ENCODE results near the gene VEPH1. TPM values are rescaled to one million over a fixed set of nuclear protein-coding genes. Genes with fewer than 3 reads are reported as not detected.

The VEPH1 gene
- total RNA-seq, 1 experiment from 2014 or later = 0.51 TPM

DNA sequence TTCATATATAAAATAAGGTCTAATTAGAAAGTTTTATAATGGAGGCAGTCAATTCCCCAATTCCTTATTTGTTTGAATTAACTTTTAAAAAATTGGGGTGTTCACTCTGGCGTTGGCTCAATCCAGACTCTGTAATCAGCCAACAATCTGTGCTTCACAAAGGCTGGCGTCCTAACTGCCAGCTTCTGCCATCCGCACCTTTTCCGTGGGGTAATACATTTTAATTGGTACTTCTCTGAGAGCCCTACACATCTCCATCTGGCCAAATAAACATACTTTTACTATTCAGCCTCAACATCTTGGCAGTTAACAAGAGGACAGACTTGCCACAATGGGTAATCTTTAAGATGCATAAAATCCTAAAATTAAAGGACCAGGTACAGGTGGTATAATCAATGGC lies 218.1 kb downstream of the VEPH1 start:
- BruUV-seq (replicated peaks) = no TSS peak
- no peak for DNase-seq (ENCODE audit: low read depth, low spot score)
- Histone ChIP-seq H3K27ac (ENCODE audit: low read length) (no peak overlapping the region), H3K27me3 (ENCODE audit: control insufficient read depth, insufficient read depth, low read length) (no peaks in the 10 kb centered on the region), H3K4me3 (ENCODE audit: low read depth in 2 of 2, low read length in 2 of 2) (no peak overlapping the region), H3K4me1 (ENCODE audit: control insufficient read depth, insufficient read depth, low read length) (no peaks in the 10 kb centered on the region), H3K36me3 (ENCODE audit: control insufficient read depth, insufficient read depth, low read length) (no peaks in the 10 kb centered on the region), H3K9me3 (ENCODE audit: control insufficient read depth, insufficient read depth, low read depth, low read length) (no peaks in the 10 kb centered on the region)
- TF ChIP-seq SIN3A (IDR thresholded peaks at IDR 0.05; ENCODE audit: borderline replicate concordance, insufficient read depth, low read depth, low read length) = no peak
- TF ChIP-seq, protein P1, sequence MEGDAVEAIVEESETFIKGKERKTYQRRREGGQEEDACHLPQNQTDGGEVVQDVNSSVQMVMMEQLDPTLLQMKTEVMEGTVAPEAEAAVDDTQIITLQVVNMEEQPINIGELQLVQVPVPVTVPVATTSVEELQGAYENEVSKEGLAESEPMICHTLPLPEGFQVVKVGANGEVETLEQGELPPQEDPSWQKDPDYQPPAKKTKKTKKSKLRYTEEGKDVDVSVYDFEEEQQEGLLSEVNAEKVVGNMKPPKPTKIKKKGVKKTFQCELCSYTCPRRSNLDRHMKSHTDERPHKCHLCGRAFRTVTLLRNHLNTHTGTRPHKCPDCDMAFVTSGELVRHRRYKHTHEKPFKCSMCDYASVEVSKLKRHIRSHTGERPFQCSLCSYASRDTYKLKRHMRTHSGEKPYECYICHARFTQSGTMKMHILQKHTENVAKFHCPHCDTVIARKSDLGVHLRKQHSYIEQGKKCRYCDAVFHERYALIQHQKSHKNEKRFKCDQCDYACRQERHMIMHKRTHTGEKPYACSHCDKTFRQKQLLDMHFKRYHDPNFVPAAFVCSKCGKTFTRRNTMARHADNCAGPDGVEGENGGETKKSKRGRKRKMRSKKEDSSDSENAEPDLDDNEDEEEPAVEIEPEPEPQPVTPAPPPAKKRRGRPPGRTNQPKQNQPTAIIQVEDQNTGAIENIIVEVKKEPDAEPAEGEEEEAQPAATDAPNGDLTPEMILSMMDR (IDR thresholded peaks at IDR 0.05) = no peak
- TF ChIP-seq, protein P2, sequence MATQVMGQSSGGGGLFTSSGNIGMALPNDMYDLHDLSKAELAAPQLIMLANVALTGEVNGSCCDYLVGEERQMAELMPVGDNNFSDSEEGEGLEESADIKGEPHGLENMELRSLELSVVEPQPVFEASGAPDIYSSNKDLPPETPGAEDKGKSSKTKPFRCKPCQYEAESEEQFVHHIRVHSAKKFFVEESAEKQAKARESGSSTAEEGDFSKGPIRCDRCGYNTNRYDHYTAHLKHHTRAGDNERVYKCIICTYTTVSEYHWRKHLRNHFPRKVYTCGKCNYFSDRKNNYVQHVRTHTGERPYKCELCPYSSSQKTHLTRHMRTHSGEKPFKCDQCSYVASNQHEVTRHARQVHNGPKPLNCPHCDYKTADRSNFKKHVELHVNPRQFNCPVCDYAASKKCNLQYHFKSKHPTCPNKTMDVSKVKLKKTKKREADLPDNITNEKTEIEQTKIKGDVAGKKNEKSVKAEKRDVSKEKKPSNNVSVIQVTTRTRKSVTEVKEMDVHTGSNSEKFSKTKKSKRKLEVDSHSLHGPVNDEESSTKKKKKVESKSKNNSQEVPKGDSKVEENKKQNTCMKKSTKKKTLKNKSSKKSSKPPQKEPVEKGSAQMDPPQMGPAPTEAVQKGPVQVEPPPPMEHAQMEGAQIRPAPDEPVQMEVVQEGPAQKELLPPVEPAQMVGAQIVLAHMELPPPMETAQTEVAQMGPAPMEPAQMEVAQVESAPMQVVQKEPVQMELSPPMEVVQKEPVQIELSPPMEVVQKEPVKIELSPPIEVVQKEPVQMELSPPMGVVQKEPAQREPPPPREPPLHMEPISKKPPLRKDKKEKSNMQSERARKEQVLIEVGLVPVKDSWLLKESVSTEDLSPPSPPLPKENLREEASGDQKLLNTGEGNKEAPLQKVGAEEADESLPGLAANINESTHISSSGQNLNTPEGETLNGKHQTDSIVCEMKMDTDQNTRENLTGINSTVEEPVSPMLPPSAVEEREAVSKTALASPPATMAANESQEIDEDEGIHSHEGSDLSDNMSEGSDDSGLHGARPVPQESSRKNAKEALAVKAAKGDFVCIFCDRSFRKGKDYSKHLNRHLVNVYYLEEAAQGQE (IDR thresholded peaks at IDR 0.05; ENCODE audit: insufficient read depth in 1 of 2, low read depth in 2 of 2, low read length in 1 of 2) = no peak
- no peak for TF ChIP-seq TCF7L2 (IDR thresholded peaks at IDR 0.05; ENCODE audit: low read depth, low read length)
- TF ChIP-seq POLR2AphosphoS5 (IDR thresholded peaks at IDR 0.05; ENCODE audit: low read depth, low read length) = no peak
- ChIA-PET CTCF (no interaction called here), POLR2A (no interaction called here)
- ATAC-seq = no peak
- intact Hi-C loops (cut with micrococcal nuclease; ENCODE audit: unreplicated experiment) (no loop called here), in situ Hi-C loops (cut with HindIII; ENCODE audit: low pct_unique_long_range_greater_than_20kb, low sequenced_read_pairs) (no loop called here)

DNA sequence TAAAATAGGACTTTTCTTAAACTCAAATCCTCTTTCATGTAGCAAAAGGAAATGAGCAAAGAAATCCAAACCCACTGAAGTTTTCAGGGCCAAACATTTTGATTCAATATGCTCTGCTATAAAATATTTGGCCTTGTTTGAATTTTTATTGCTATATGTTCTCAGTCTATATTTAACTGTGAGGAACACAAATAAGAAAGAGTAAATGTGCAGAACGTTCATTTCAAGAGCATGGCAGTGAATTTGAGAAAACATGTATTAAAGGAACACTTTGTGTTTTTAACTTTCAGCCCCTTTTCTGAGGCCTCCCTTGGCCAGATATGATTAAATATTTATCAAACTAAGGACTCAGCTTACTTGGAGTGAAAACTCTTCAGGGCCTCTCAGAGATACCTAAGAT lies 218.5 kb downstream of the VEPH1 start:
- ATAC-seq = no peak
- no peak for TF ChIP-seq POLR2AphosphoS5 (IDR thresholded peaks at IDR 0.05; ENCODE audit: low read depth, low read length)
- TF ChIP-seq SIN3A (IDR thresholded peaks at IDR 0.05; ENCODE audit: borderline replicate concordance, insufficient read depth, low read depth, low read length) = no peak
- TF ChIP-seq, protein P2 (IDR thresholded peaks at IDR 0.05; ENCODE audit: insufficient read depth in 1 of 2, low read depth in 2 of 2, low read length in 1 of 2) = no peak
- TF ChIP-seq, protein P1 (IDR thresholded peaks at IDR 0.05) = no peak
- TF ChIP-seq TCF7L2 (IDR thresholded peaks at IDR 0.05; ENCODE audit: low read depth, low read length) = no peak

More for the DNA sequence above, 218.5 kb downstream of the VEPH1 start:
- no TSS peak for BruUV-seq (replicated peaks)
- no peaks in the 10 kb centered on the region for H3K36me3 ChIP-seq (ENCODE audit: control insufficient read depth, insufficient read depth, low read length)
- intact Hi-C loops (cut with micrococcal nuclease; ENCODE audit: unreplicated experiment) (no loop called here), in situ Hi-C loops (cut with HindIII; ENCODE audit: low pct_unique_long_range_greater_than_20kb, low sequenced_read_pairs) (no loop called here)
- no peaks in the 10 kb centered on the region for H3K27me3 ChIP-seq (ENCODE audit: control insufficient read depth, insufficient read depth, low read length)
- H3K4me1 ChIP-seq (ENCODE audit: control insufficient read depth, insufficient read depth, low read length) = no peaks in the 10 kb centered on the region
- no peak overlapping the region for H3K4me3 ChIP-seq (ENCODE audit: low read depth in 2 of 2, low read length in 2 of 2)
- H3K27ac ChIP-seq (ENCODE audit: low read length) = no peak overlapping the region
- H3K9me3 ChIP-seq (ENCODE audit: control insufficient read depth, insufficient read depth, low read depth, low read length) = no peaks in the 10 kb centered on the region
- no peak for DNase-seq (ENCODE audit: low read depth, low spot score)
- ChIA-PET POLR2A (no interaction called here), CTCF (no interaction called here)
